ENCODE measurements around the gene POLR1G.
"Not testable (repeated sequence)": the region's sequence is repeated elsewhere in the genome, so short reads cannot be mapped to it uniquely, and the experiment has no call there.

Gene POLR1G

DNA sequence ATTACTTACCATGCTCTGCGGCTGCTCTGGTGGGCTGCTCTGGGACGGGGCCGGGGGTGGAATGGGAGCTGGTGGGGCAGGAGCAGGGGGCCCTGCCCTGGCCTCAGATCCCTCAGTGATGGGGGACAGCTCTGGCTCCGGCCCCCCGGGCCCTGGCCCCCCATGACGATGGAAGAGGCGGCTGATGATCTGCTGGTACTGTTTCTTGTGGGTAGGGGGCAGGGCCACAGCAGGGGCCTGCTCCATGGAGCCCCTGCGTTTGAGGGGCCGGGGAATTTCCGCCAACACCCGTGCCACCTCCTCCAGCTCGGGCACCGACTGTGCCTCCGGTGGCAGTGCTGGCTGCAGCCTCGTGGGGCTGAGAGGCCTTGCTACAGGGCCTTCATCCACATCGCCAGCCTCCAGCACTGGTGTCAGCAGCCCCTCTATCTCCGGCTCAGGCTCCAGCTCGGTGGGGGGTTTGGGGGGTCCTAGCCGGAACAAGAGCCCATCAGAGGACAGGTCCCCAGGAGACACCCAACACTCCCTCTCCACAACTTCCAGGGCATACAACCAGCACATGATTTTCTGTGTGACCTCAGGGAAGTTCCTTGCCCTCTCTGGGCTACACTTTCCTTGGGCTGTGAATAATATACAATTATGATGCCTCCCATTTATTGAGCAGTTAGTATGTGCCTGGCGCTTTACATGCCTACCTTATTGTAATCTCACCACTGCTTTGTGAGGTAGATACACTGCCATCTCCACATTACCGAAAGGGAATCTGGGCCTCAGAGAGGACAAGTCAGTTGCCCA lies 14.4 kb upstream of the POLR1G start:
- Histone ChIP-seq H3K27ac (no peak overlapping the region), H3K4me3 (no peak overlapping the region)

GRCh38 chr19:45395821-45396617 lies 10.4 kb upstream of the POLR1G start:
- Histone ChIP-seq H3K4me3 (no peak overlapping the region), H3K27ac (no peak overlapping the region)

DNA sequence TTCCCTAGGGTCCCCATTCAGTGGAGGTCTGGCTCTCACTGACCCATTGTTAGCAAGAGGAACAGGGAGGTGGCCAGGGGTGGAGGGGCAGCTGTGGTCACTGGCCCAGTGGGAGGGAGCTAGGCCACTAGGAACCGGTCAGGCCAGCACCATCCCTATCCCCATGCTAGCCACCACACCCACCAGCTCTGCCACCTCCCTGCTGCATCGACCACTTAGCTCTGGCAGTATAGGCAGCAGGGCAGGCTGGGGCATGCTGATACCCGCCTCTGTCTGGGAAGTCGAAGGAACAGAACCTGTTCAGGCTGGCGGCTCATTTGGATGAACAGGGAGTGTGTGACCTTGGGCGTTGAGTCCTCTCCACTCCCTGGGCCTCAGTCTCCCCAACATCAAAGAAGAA lies 6.3 kb upstream of the POLR1G start:
- H3K27ac ChIP-seq, result peak overlapping the region in 10 of 21 experiments; percentile 25 to 71 (median 50)
- H3K4me3 ChIP-seq, result no peak overlapping the region

- H3K4me3 ChIP-seq, result peak overlapping the region in 4 of 7 experiments; percentile 64 to 74 (median 70)
- peak overlapping the region in 20 of 21 experiments; percentile 64 to 100 (median 96) for H3K27ac ChIP-seq
These were observed 4.6 kb upstream of the POLR1G start for GRCh38 chr19:45401815-45402214.

DNA sequence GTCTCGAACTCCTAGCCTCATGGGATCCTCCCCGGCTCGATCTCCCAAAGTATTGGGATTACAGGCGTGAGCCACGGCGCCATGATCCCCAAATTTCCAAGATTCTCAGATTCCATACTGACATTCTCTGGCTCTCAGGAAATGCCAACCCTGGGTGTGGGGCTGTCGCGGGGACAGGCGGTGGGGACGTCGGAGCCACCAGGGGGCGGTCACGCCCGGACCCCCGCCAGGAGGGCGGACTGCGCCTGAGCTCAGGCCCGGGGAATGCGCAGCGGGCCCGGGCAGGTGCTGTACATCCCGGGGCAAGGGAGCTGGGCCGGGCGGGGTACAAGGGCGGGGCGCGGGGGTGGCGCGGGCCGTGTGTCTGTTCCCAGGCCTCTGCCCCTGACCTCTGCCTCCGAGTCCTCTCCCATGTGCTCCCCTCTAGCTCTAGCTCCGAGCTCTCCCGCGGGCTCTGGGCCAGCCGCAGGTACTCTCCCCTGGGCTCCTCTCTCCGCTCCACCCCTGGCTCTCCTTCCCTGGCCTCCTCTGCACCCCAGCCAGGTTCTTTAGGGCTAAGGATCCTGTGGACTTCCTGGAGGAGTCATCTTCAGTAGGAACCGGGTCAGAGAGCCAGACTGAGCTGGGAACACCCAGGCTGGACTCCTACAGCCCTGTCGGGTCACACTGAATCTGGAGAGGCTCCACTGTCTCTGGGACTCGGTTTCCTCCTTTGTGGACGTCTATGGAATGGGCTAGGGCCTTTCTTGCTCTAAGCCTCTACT lies 4.0 kb upstream of the POLR1G start:
- peak overlapping the region in 20 of 21 experiments; percentile 64 to 100 (median 96) for H3K27ac ChIP-seq
- H3K4me3 ChIP-seq, result peak overlapping the region; percentile 3 to 83 (median 72)

- Histone ChIP-seq H3K27ac (peak overlapping the region in 20 of 21 experiments; percentile 64 to 100 (median 96)), H3K4me3 (peak overlapping the region; percentile 3 to 83 (median 72))
These were observed 3.2 kb upstream of the POLR1G start for GRCh38 chr19:45403272-45403671.

DNA sequence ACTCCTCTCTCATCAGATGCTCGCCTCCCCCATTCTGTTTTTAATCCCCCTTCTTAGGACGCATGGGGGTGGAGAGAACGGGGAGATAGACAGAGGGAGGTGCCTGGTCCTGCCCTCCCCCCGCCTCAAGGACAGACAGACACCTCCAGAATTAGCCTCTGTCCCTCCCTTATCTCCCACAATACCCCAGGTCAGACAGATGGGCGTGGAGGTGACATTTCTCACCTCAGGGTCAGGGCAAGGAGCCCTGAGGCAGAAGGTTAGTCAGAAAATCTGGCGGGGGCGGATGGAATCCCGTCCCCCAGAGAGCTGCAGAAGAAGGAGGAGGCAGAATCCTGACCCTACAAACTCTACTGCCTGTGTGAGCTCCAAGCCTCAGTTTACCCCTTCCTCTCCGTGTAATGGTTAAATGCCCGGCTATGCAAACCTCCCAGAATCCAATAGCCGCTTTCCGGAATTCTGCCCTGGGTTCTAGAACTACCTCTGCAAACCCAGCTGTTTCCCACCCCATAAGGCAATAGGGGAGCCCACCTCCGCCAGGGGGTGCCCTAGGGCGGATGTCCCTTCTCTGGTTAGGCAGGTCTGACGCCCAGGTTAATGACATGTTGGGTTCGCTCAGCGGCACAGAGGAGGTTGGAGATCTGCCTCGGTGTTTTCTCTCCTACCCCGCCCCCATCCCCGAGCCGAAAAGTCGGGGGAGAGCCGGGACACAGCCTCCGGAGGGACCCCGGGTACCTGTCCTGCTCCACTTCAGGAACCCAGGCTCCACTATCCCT lies 2.5 kb upstream of the POLR1G start:
- Histone ChIP-seq H3K27ac (peak overlapping the region; percentile 53 to 100 (median 97)), H3K4me3 (peak overlapping the region; percentile 64 to 83 (median 74))

DNA sequence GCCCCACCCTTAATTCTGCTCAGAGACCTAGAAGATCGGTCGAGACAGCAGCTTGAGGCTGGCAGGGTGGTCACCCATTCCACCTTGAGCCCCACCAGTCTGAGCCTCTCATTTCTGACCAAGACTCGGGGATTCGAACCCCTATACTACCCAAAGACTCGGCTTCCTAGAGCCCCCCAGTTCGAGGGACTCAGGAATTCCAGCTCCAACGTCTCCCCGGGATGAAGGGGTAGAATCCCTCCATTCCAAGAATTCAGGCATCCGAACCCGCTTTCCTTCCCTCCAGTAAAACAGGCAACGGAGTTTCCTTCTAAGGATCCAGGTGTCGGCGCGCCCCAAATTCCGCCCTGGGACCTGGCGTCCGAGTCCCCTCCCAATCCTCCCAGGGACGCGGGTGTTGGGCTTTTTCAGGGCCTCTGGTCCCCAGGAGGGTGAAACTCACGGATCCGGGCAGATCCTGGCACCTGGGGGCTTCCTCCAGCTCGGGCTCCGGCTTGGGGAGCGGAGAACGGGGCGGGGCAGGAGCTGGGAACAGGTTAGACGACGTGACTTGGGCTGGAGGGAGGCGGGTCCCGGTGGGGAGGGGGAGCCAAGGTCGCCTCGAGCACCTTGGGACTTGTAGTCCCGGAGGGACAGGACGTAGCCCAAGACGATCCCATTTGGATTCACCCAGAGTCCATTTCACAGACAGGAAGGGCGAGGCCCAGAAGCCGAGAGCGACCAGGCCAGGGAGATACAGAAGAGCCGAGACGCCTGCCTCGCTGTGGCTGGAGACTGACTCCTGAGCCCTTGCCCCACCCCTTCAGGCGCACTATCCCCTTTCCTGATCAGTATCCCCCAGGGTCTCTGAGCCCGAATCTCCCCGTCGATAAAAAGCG lies 1.6 kb upstream of the POLR1G start, which contains the start of gene PPP1R13L:
Gene PPP1R13L, minus strand, starts transcription at position 513 of the 878 bp plus-strand sequence. CDS start 6,751 bp downstream, outside the sequence.
- Histone ChIP-seq H3K27ac (peak within 1 kb of the TSS; percentile 53 to 100 (median 97)), H3K4me3 (peak within 1 kb of the TSS; percentile 64 to 83 (median 74))

- Histone ChIP-seq H3K27ac (peak overlapping the region; percentile 59 to 100 (median 97)), H3K4me3 (peak overlapping the region; percentile 64 to 83 (median 74))
These were observed 814 bp upstream of the POLR1G start for GRCh38 chr19:45405435-45406225.

- Histone ChIP-seq H3K4me3 (peak overlapping the region; percentile 64 to 83 (median 74)), H3K27ac (peak overlapping the region in 16 of 21 experiments; percentile 6 to 100 (median 98))
These were observed 589 bp downstream of the POLR1G start for GRCh38 chr19:45407091-45407375.

DNA sequence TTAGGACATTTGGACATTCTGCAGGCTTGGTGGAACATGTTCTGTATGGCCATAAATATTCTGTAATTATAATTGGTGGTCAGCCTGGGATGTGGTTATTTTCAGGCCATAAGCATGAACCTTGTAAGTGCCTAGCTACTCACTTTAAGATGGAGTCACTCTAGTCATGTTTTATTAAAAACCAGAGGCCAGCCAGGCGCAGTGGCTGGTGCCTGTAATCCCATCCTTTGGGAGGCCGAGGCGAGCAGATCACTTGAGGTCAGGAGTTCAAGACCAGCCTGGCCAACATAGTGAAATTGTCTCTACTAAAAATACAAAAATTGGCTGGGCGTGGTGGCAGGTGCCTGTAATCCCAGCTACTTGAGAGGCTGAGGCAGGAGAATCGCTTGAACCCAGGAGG lies 1.1 kb downstream of the POLR1G start:
- peak overlapping the region in 2 of 7 experiments; percentile 74 to 83 for H3K4me3 ChIP-seq

GRCh38 chr19:45408121-45408520 lies 1.7 kb downstream of the POLR1G start:
- H3K4me3 ChIP-seq, result no peak overlapping the region
- H3K27ac ChIP-seq, result peak overlapping the region in 3 of 21 experiments; percentile 20 to 35 (median 24)

More for the DNA sequence above, 1.1 kb downstream of the POLR1G start:
- H3K27ac ChIP-seq, result not testable (repeated sequence)

GRCh38 chr19:45408830-45409556 lies 2.5 kb downstream of the POLR1G start:
- no peak overlapping the region for H3K4me3 ChIP-seq
- H3K27ac ChIP-seq, result peak overlapping the region in 5 of 21 experiments; percentile 2 to 37 (median 32)

DNA sequence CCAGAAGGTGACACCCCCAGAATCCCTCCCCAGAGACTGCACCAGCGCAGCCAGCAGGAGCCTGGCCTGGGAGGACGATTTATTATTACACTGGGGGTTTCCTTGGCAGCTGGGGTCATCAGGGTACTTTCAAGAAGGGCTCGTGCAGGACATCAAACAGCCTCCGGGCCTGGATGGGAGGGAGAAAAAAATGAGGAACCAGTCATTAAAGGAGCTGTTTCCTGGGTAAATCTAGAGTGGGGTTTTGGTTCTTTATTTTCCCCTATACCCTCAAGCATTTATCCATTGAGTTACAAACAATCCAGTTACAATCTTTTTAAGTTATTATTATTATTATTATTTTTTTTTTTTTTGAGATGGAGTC lies 3.1 kb downstream of the POLR1G start:
- H3K4me3 ChIP-seq, result no peak overlapping the region
- peak overlapping the region in 3 of 21 experiments; percentile 2 to 37 (median 10) for H3K27ac ChIP-seq

GRCh38 chr19:45410330-45410729 lies 3.9 kb downstream of the POLR1G start:
- H3K27ac ChIP-seq, H3K4me3 ChIP-seq: not testable (repeated sequence)

DNA sequence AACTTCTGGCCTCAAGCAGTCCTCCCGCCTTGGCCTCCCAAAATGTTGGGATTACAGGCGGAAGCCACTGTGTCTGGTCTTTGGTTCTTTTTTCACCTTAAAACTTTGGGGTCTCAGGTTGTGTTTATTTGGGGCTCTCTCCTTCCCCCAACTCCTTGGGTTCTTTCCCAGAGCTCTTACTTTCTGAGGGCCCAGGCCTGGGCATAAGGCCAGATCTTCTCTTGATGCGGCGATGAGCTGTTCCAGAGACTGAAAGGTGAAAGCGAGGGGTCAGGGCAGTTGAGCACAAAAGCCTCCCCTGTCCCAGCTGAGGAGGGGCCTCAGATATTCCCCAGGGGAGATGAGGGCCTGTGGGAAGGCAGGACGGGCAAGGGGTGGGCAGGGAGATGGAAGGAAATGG lies 7.1 kb downstream of the POLR1G start:
- Histone ChIP-seq H3K27ac (peak overlapping the region in 1 of 21 experiments; percentile 17), H3K4me3 (no peak overlapping the region)

DNA sequence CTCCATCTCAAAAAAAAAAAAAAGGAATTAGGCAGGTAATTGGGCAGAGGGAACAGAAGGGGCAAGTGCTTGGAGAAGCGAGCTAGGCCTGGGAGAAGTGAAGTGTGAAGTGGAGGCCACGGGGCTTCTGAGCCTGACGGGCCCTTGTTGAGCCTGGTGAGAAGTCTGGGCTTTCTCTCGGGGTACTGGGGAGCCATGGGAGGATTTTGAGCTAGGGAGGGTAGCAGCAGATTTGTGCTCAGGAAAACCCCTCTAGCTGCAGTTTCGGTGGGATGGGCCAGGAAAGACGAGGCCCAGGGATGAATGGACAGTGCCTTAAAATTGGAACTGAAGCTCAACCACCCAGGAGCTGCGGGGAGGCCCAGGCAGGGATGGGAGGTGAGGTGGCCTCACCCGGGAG lies 8.0 kb downstream of the POLR1G start:
- no peak overlapping the region for H3K4me3 ChIP-seq
- H3K27ac ChIP-seq, result no peak overlapping the region
